ENCODE measurements around the gene TNFSF18.
A peak's percentile ranks its signal among the peaks of the same experiment; 100 is the strongest.

The TNFSF18 gene

DNA sequence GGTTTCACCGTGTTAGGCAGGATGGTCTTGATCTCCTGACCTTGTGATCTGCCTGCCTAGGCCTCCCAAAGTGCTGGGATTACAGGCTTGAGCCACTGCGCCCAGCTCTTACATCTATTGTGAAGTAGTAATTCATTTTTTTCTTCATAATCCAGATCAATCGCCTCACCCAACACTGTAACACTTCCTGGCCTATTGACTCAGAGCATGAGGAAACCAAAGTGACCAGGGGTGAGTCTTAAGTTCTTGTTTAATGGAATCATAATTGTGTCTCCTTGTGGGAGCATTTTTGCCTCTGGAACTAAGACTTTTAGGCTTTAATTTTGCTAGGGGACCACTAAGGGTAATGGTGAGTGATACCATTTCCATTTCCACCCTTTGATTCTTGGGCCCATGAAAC is 27.4 kb downstream of the TNFSF18 start:
- no peak for DNase-seq (ENCODE audit: low spot score)
- in situ Hi-C loops (cut with MboI; ENCODE audit: low pct_unique_long_range_greater_than_20kb, low sequenced_read_pairs, unreplicated experiment): no loop called here
- TF ChIP-seq CTCF (IDR thresholded peaks at IDR 0.05; ENCODE audit: extremely low read depth, insufficient read depth, missing control alignments): no peak

DNA sequence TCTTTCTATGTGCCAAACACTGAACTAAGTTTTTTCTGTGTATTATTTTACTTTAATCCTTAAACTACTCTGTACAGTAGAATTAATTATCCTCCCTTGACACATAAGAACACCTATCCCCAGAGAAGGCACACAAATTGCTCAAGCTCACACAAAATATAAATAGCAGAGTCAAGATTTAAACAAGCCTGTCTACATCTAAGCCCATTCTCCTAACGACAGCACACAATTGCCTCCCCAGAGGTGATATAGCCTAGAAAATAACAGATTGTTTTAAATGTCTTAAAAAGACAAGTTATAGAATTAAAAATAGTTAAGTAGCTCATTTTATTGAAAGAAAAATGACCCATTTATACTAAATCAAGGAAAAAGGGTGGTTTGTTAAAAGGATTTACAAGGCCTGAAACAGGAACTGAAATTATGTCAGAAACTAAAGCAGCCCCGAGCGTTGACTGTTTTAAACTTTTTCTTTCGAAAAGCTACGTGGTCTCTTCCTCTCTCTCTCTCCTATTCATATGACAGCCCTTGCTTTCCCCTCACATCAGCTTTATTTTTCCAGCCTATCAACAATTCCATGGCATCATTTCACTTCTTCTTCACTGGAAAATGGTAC is 30.5 kb downstream of the TNFSF18 start:
- TF ChIP-seq CTCF (IDR thresholded peaks at IDR 0.05; ENCODE audit: extremely low read depth, insufficient read depth, missing control alignments): no peak
- DNase-seq (ENCODE audit: low spot score): peak; percentile 13
- in situ Hi-C loops (cut with MboI; ENCODE audit: low pct_unique_long_range_greater_than_20kb, low sequenced_read_pairs, unreplicated experiment): no loop called here

DNA sequence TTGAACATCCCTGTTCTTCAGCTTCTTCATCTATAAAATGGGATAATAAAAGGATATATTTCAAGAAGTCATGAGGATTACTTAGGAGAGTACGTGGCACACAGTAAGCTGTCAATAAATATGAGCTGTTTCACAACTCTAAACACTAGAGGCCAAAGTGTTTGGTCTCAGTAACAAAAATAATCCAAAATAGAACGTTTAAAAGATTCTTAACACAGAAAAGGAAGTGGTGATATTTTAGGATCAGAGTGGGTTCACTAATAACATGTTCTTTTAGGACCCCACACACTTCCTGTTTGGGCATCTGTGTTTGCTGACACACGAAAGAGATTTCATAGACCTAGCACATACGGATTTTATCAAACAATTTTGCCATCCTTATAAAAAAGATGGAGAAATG is 32.9 kb downstream of the TNFSF18 start:
- DNase-seq (ENCODE audit: low spot score): no peak
- no peak for TF ChIP-seq CTCF (IDR thresholded peaks at IDR 0.05; ENCODE audit: extremely low read depth, insufficient read depth, missing control alignments)

GRCh38 chr1:173016419-173016818 is 34.3 kb downstream of the TNFSF18 start:
- in situ Hi-C loops (cut with MboI; ENCODE audit: low pct_unique_long_range_greater_than_20kb, low sequenced_read_pairs, unreplicated experiment): no loop called here
- no peak for DNase-seq (ENCODE audit: low spot score)
- no peak for TF ChIP-seq CTCF (IDR thresholded peaks at IDR 0.05; ENCODE audit: extremely low read depth, insufficient read depth, missing control alignments)

More for the DNA sequence above, 32.9 kb downstream of the TNFSF18 start:
- in situ Hi-C loops (cut with MboI; ENCODE audit: low pct_unique_long_range_greater_than_20kb, low sequenced_read_pairs, unreplicated experiment): no loop called here

DNA sequence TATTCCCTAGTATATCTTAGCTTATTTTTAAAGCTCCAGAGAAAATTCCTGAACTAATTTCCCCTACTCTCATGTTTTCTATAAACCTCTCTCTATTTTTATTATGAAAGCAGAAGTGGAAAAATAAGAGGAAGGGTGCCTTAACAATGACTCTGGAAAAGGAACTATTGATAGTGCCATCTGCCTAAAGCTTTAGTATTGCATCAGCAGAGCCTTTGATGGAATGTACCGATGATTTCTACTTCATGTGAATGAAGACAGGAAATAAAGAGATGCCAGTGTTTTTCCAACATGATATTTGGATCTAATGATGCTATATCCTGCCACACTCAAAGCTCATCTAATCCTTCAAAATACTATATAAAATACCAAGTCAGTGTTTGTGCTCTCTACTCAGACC is 35.1 kb downstream of the TNFSF18 start:
- no peak for TF ChIP-seq CTCF (IDR thresholded peaks at IDR 0.05; ENCODE audit: extremely low read depth, insufficient read depth, missing control alignments)
- DNase-seq (ENCODE audit: low spot score): no peak
- in situ Hi-C loops (cut with MboI; ENCODE audit: low pct_unique_long_range_greater_than_20kb, low sequenced_read_pairs, unreplicated experiment): no loop called here

DNA sequence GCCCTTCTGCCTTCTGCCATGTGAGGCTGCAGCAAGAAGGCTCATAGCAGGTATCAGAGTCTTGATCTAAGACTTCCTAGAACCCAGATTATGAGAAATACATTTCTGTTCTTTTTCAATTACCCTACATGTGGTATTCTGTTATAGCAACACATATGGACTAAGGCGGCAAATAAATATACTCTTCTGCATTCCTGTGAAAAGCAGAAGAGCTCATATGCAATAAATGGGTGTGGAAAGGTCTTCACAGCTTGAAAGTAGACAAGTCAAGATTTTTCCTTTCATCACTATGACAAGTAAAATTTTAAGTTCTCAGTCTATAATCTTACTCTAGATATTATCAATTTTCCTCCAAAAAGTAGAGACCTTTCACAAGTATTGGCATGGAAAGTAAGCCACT is 36.6 kb downstream of the TNFSF18 start:
- DNase-seq (ENCODE audit: low spot score): no peak
- in situ Hi-C loops (cut with MboI; ENCODE audit: low pct_unique_long_range_greater_than_20kb, low sequenced_read_pairs, unreplicated experiment): no loop called here
- TF ChIP-seq CTCF (IDR thresholded peaks at IDR 0.05; ENCODE audit: extremely low read depth, insufficient read depth, missing control alignments): no peak

- in situ Hi-C loops (cut with MboI; ENCODE audit: low pct_unique_long_range_greater_than_20kb, low sequenced_read_pairs, unreplicated experiment): no loop called here
- no peak for DNase-seq (ENCODE audit: low spot score)
- TF ChIP-seq CTCF (IDR thresholded peaks at IDR 0.05; ENCODE audit: extremely low read depth, insufficient read depth, missing control alignments): no peak
Measured at GRCh38 chr1:173012126-173012525, 38.6 kb downstream of the TNFSF18 start.

Measured in GM13977 (cell line).